Right cardiac atrium (tissue), 5 donors: ENCODE results near the gene GADD45A. TPM values are rescaled to one million over a fixed set of nuclear protein-coding genes. Genes with fewer than 3 reads are reported as not detected.

Experiments
- ATAC-seq, 2 donors: fragments of 200-7000 bp; cut with Tn5 transposase; one replicate each; pipeline versions ENCODE4 v1.8.0 to v1.9.1; 2020; ENCODE audit warnings: moderate library complexity in 2 of 2, mild to moderate bottlenecking in 1 of 2
- DNase-seq, 3 donors: peaks; one replicate each; pipeline ENCODE4 v3.0.0-alpha.2; 2020
- H3K27ac ChIP-seq: one replicate; pipeline ENCODE4 v1.5.1; 2013; ENCODE audit warnings: mild to moderate bottlenecking, low read length, control low read depth, moderate library complexity
- H3K27me3 ChIP-seq: one replicate; pipeline ENCODE4 v1.6.1; 2013; ENCODE audit not compliant: control insufficient read depth, insufficient read depth
- H3K4me1 ChIP-seq: one replicate; pipeline ENCODE4 v1.6.1; 2013; ENCODE audit warnings: low read length; ENCODE audit not compliant: control insufficient read depth, insufficient read depth
- H3K4me3 ChIP-seq: one replicate; pipeline ENCODE4 v1.5.1; 2013; ENCODE audit warnings: low read length, control low read depth
- H3K9me3 ChIP-seq: one replicate; pipeline ENCODE4 v1.6.1; 2013; ENCODE audit warnings: low read length; ENCODE audit not compliant: control insufficient read depth
- WGBS: extraction: QIAGEN DNeasy Blood & Tissue Kit; methylation state at CpG from one replicate; pipeline ENCODE4 v1.1.7; 2013; 5-methylcytosine and 5-hydroxymethylcytosine counted together
- intact Hi-C, 4 donors: fragments of 100-400 bp; cut with DNase I; formaldehyde crosslinking; loops; one replicate each; pipeline versions ENCODE4 v1.11.0 to v1.14.0; 2022 to 2023
- polyA plus RNA-seq: library from polyadenylated mRNA; stranded (reverse); fragments of 200-250 nt; gene quantifications from one replicate; pipeline ENCODE4 v1.2.3, GENCODE V29; 2013
- total RNA-seq, 4 donors: library from RNA; stranded (reverse); fragmentation: NEBNext Ultra II Directional; extraction: Animal tissue kit (Norgen Biotek cat#: 25700); gene quantifications; one replicate each; pipeline ENCODE4 v1.2.1, GENCODE V29; 2021
- donor health status: healthy with polysubstance abuse.
- donor health status: DM: no; HTN: yes; CAD: no.
- donor health status: DM: no; HTN: no; CAD: no.
- donor health status: DM: no; HTN: yes; CAD: no; lungs with severe emphysema.
- donor health status: DM: yes; HTN: yes; CAD: no.

The GADD45A gene
- total and polyA plus RNA-seq, 5 donors, result 10.5 to 24.6 (median 18.2) TPM

DNA sequence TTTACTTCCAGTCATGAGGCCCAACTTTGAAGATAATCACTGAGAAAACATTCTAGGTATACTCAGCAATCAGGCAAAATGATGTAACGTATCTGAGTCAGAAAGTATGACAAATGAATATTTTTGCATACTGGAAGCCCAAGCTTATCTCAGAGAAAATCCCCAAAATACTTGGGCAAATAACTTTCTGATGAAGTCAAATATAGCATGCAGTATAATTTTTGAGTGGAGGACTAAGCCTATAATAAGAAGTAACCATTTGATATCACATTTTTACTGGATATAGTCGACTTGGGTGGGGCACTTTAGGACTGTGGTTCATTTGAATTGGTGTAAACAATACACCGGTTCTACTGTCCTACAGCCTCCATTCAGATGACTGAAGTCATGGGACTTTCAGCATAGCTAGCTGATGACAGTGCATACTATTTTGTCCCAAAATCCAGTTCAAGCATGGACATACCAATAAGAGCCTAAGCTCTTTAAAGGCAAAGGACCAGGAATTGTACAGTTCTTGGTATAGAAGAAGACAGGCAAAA is 2.3 kb upstream of the GADD45A start:
- ATAC-seq (no peak), DNase-seq (no peak)
- no peak overlapping the region for H3K27ac ChIP-seq
- intact Hi-C loops, result loop anchor here in 3 of 4 donors (5.0 to 10.0 kb wide), 6 partner anchors 35 to 255 kb away; no protein-coding TSS in a partner anchor
- WGBS, result 60% methylated on average over 3 of the region's 3 CpGs
- H3K27me3 ChIP-seq, result no peaks in the 10 kb centered on the region
- H3K4me3 ChIP-seq, result no peak overlapping the region
- peaks cover 2% of the 10 kb centered on the region for H3K4me1 ChIP-seq
- H3K9me3 ChIP-seq, result no peaks in the 10 kb centered on the region

DNA sequence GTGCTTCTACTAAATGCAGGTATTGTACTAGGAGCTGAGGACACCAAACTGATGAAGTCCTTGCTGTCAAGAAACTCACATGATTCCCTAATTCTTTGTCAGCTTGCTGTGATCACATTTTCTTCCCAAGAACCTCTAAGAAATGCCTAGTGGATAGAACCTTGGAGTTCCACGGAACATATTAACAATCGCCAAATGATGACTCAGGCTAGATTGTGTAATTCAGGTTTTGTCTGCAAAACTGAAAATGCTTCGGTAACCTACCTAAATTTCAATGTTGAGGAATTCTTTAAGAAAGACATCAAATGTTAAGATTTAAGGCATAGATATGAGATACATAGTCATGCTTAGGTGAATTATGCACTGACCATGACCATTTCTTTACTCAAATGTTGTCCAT is 1.7 kb upstream of the GADD45A start:
- H3K27ac ChIP-seq, result no peak overlapping the region
- no peak overlapping the region for H3K4me3 ChIP-seq
- H3K27me3 ChIP-seq, result no peaks in the 10 kb centered on the region
- H3K9me3 ChIP-seq, result no peaks in the 10 kb centered on the region
- no peak for ATAC-seq
- 52% methylated on average over 3 of the region's 3 CpGs for WGBS
- peaks cover 2% of the 10 kb centered on the region for H3K4me1 ChIP-seq
- DNase-seq, result no peak
- intact Hi-C loops, result loop anchor here in 3 of 4 donors (5.0 to 10.0 kb wide), 6 partner anchors 36 to 256 kb away; no protein-coding TSS in a partner anchor

DNA sequence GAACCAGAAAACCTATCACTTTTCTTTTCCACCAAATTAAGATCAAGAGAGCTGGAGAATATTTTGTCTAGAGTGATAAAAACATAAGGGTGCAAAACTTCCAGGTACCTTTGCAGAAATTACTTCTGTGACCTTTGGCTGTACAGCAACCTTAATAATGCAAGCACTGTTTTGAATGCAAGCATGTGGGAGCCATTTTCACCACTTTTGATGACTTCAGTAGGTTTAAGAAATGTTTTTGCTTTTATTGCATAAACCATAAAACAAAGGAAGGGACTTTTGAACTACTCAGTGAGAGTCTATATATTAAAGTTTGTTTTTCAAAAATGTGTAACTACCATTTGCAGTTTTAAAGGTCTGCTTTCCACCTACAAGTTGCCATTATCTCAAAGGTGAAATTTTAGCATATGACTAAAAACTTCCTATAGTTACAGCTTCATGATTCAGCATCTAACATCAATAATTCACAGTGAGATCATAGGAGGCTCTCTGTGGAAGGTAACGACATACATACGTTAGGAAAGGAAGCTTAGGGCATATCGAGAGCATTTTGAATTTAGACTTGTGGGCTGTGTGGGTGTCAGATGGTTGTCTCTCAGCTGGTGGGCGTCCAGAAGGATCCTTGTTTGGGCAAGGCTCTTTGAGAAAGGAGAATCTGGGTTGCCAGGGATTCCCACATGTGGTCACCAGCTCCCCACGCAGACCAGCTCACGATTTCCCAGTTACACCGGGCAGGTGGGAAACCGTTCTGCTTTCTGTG is 1.1 kb upstream of the GADD45A start:
- DNase-seq, result peak in 1 of 3 donors; percentile 35
- H3K27ac ChIP-seq, result no peak overlapping the region
- ATAC-seq, result no peak
- intact Hi-C loops, result loop anchor here in 3 of 4 donors (5.0 to 10.0 kb wide), 6 partner anchors 37 to 257 kb away; no protein-coding TSS in a partner anchor
- H3K4me3 ChIP-seq, result no peak overlapping the region
- H3K9me3 ChIP-seq, result no peaks in the 10 kb centered on the region
- WGBS, result 26% methylated on average over 8 of the region's 8 CpGs
- no peaks in the 10 kb centered on the region for H3K27me3 ChIP-seq
- peaks cover 2% of the 10 kb centered on the region for H3K4me1 ChIP-seq

DNA sequence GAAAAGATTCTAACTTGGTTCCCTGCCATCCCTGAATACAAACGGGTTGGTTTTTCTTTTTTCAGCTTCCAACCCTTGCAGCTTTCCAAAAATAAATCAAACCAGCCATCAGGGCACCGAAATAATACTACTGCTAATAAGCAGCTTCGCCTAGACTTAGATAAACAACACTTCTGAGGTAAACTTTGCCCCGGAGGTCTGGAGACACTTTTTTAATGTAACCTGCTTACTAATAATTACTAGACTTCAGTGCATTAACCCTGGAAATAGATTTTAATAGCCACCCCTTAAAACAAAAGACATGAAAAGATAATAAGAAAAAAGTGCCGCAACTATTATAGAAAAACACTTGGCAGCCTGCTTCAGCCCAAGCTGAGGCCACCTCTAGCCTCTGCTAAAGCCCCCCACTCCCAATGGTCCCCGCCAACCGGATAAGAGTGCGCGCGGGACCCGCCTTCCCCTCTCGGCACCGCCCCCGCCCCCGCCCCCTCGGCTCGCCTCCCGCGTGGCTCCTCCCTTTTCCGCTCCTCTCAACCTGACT is 405 bp upstream of the GADD45A start:
- Histone ChIP-seq H3K4me1 (peaks cover 2% of the 10 kb centered on the region), H3K9me3 (no peaks in the 10 kb centered on the region), H3K27ac (no peak overlapping the region), H3K27me3 (no peaks in the 10 kb centered on the region), H3K4me3 (peak overlapping the region; percentile 32)
- no peak for DNase-seq
- 1% methylated on average over 20 of the region's 20 CpGs for WGBS
- ATAC-seq, result no peak
- intact Hi-C loops, result loop anchor here in 3 of 4 donors (5.0 to 10.0 kb wide), 6 partner anchors 37 to 257 kb away; no protein-coding TSS in a partner anchor

- under 1% methylated on average over 65 of the region's 65 CpGs for WGBS
Measured at GRCh38 chr1:67685558-67686266, 711 bp downstream of the GADD45A start.

GRCh38 chr1:67686267-67687197 is 1.5 kb downstream of the GADD45A start:
- H3K4me3 ChIP-seq, result peak overlapping the region; percentile 81
- DNase-seq (peak; percentile 84 to 90 (median 90)), ATAC-seq (peak; percentile 72 to 87)
- intact Hi-C loops, result loop anchor here in 2 of 4 donors (10.0 kb wide), 4 partner anchors 58 to 152 kb away; no protein-coding TSS in a partner anchor
- H3K27ac ChIP-seq, result peak overlapping the region; percentile 91
- WGBS, result under 1% methylated on average over 43 of the region's 43 CpGs
- no peaks in the 10 kb centered on the region for H3K27me3 ChIP-seq
- no peaks in the 10 kb centered on the region for H3K9me3 ChIP-seq
- peaks cover 2% of the 10 kb centered on the region for H3K4me1 ChIP-seq

More at GRCh38 chr1:67685558-67686266, 711 bp downstream of the GADD45A start:
- Histone ChIP-seq H3K4me1 (peaks cover 2% of the 10 kb centered on the region), H3K9me3 (no peaks in the 10 kb centered on the region), H3K27me3 (no peaks in the 10 kb centered on the region), H3K4me3 (peak overlapping the region; percentile 81), H3K27ac (peak overlapping the region; percentile 91)
- intact Hi-C loops, result loop anchor here in 2 of 4 donors (10.0 kb wide), 4 partner anchors 59 to 151 kb away; no protein-coding TSS in a partner anchor
- ATAC-seq (peak; percentile 28 to 48), DNase-seq (peak; percentile 54 to 83 (median 80))

DNA sequence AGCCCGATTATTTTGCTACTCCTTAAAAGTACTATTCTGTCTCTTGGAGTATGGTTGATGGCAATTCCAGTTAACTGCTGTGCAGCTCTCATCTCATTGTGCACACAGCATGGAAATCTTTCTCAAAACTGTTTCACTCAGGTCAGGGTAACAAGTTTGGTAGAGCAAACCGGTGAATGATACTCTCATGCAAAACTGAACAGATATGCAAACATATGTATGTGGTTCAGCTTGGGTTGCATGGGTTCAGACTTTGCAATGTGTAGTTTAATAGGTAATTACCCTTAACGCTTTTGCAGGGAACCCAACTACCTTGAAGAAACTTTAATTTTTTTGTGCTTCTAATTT is 2.2 kb downstream of the GADD45A start:
- H3K9me3 ChIP-seq, result no peaks in the 10 kb centered on the region
- 42% methylated on average over 3 of the region's 3 CpGs for WGBS
- intact Hi-C loops, result loop anchor here in 2 of 4 donors (10.0 kb wide), 4 partner anchors 58 to 152 kb away; no protein-coding TSS in a partner anchor
- no peaks in the 10 kb centered on the region for H3K27me3 ChIP-seq
- H3K4me3 ChIP-seq, result peak overlapping the region; percentile 81
- no peak for DNase-seq
- H3K27ac ChIP-seq, result peak overlapping the region; percentile 85
- no peak for ATAC-seq
- peaks cover 2% of the 10 kb centered on the region for H3K4me1 ChIP-seq

- ATAC-seq (no peak), DNase-seq (no peak)
- 66% methylated on average over 4 of the region's 4 CpGs for WGBS
- H3K4me3 ChIP-seq, result no peak overlapping the region
- no peak overlapping the region for H3K27ac ChIP-seq
- no peaks in the 10 kb centered on the region for H3K27me3 ChIP-seq
- H3K4me1 ChIP-seq, result peaks cover 2% of the 10 kb centered on the region
- H3K9me3 ChIP-seq, result no peaks in the 10 kb centered on the region
- intact Hi-C loops, result loop anchor here in 2 of 4 donors (10.0 kb wide), 4 partner anchors 57 to 153 kb away; no protein-coding TSS in a partner anchor
Measured at GRCh38 chr1:67687649-67688048, 2.6 kb downstream of the GADD45A start.

DNA sequence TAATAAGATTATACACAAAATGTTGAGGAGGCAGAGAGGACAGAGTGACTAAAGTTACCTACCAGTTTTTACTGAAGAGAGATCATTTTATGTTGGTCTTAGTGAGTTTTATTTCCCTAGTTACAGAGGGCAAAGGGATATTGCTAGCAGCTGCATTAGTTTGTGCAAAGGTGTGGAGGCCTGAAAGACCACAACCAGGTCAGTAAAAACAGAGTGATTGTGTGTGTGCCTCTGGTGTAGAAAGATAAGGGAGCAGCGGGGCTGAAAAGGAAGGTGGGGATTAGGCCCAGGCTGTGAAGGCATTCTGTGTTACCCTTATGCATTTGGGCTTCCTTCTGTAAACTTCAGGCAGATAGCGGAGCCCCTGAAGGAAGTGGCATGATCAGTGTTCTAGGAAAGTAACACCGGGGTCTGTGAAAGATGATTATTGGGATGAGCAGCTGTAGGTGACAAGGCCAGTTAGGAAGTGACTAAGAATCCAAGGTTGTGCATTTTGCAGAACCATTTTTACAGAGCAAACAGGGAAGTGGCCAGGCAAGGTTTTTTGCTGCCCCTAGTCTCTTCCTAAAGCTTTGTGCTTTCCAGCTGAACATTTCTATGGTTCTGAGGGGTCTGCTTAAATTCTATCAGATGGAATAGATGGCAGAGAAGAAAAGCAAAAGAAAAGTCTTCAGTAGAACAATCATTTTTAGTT is 3.7 kb downstream of the GADD45A start:
- DNase-seq, result no peak
- Histone ChIP-seq H3K27me3 (no peaks in the 10 kb centered on the region), H3K4me3 (no peak overlapping the region), H3K4me1 (peaks cover 2% of the 10 kb centered on the region), H3K27ac (no peak overlapping the region), H3K9me3 (no peaks in the 10 kb centered on the region)
- WGBS, result 68% methylated on average over 3 of the region's 3 CpGs
- intact Hi-C loops, result loop anchor here in 2 of 4 donors (10.0 kb wide), 4 partner anchors 56 to 154 kb away; no protein-coding TSS in a partner anchor
- ATAC-seq, result no peak
